ENCODE results near the gene CCDC167.

The CCDC167 gene

GRCh38 chr6:37487591-37488380 lies 11.9 kb downstream of the CCDC167 start:
- peak; percentile 25 for DNase-seq

DNA sequence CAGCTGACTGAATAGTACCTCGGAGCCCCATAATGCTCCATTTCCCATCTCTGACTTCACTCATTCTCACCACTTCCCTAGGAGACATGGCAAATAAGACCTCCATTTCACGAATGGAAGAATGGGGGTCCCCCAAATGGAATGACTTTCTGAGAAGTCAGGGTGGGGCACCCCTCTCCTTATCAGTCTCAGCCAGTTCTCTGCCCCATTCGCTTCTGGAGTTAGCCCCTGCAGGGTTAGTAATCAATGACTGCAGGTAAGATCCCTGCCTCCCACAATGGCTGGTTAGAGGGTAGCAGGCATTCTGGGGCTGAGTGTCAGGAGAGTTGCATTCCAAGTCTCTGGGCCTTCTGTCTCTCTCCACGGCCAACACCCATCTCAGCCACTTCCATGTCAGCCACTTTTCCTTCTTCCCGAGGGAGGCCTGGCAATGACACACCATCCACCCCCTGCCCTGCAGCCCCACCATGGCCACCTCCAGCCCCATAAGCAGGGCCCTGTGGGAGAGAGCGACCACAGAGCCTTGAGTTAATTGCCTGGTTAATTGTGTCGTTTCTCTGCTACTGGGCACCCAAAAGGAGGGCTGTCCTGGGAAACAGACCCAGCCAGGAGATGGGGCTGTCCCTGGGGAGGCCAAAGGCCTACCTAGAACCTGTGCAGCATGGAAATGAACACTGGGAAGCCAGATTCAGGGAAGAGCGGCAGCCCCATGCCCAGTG lies 13.4 kb downstream of the CCDC167 start:
- DNase-seq = no peak

- peak; percentile 60 for DNase-seq
These were observed 14.4 kb downstream of the CCDC167 start for GRCh38 chr6:37485291-37485702.

DNA sequence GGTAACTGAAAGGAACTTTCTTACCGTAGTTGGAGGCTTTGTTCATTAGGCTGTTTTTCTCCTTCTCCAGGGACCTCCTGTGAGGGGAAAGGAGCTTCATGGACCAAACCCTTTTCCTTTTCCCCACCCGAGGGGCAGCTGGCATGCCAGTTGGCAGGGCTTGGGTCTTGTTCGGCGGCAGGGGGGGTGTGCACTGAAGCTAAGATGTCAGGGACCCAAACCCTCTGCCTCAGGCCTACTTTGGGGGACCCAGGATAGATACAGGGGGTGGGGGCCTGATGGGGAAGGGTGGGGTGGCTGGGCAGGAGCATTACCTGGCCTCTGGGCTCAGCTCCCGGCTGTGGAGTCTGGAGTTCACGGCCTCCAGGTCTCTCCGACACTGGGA lies 14.9 kb downstream of the CCDC167 start:
- DNase-seq = no peak

- DNase-seq = peak; percentile 88
These were observed 15.5 kb downstream of the CCDC167 start for GRCh38 chr6:37483917-37484785.

GRCh38 chr6:37483252-37483901 lies 16.3 kb downstream of the CCDC167 start:
- no peak for DNase-seq

GRCh38 chr6:37482606-37483251 lies 17.0 kb downstream of the CCDC167 start:
- no peak for DNase-seq

GRCh38 chr6:37481711-37482605 lies 17.7 kb downstream of the CCDC167 start:
- peak; percentile 82 for DNase-seq

DNA sequence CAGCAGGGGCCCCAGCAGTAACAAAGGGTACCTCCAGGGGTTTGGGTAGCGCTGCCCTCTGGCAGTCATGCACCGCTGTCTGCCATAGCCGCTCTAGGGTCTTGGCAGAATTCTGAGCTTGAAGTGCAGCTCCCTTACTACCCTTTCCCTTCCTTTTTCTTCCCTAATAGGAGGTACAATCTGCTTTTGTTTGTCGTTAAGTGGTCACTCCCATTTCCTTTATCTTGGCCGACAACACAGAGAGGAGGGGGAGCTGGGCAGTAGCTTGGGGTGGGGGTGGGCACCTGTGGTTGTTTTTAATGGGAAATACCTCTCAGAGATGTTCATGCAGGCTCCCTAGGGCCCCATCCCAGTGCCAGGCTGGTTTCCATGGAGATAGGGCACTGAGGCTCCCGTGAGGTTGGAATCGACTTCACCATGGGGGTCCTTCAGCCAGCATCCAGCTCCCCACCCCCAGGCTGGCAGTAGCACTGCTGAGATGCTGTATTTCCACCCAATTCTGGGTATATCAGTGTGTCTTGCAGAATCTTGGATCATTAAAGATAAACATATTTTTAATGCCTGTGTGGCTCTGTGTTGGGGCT lies 18.6 kb downstream of the CCDC167 start:
- peak; percentile 70 for DNase-seq

GRCh38 chr6:37480118-37480736 lies 19.5 kb downstream of the CCDC167 start:
- no peak for DNase-seq

DNA sequence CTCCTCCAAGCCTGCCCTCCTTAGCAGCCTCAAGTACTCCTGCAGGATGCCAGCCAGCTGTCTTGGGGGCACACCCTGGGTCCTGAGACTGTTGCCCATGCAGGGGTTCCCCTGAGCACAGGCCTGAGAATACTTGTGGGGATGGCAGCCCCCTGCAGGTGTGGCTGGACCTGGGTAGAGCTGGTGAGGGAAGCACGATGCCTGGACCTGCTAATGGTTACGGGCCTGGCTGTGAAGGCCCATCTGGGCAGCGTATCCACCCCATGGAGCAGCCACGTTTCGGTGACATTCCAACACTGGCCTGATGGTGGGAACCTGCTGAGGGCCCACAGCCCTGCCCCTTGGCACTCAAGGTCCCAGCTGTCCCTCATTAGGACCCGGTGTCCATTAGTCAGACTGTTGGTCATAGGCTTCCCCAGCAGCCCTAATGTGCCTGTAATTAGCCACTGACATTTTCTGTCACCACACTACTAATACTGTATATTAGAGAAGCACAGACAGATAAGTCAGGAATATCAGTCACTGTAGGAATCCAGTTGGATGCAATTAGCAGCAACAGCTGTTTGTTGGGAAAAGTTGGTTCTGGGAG lies 20.3 kb downstream of the CCDC167 start:
- no peak for DNase-seq

- DNase-seq = no peak
These were observed 20.9 kb downstream of the CCDC167 start for GRCh38 chr6:37478827-37479226.

DNA sequence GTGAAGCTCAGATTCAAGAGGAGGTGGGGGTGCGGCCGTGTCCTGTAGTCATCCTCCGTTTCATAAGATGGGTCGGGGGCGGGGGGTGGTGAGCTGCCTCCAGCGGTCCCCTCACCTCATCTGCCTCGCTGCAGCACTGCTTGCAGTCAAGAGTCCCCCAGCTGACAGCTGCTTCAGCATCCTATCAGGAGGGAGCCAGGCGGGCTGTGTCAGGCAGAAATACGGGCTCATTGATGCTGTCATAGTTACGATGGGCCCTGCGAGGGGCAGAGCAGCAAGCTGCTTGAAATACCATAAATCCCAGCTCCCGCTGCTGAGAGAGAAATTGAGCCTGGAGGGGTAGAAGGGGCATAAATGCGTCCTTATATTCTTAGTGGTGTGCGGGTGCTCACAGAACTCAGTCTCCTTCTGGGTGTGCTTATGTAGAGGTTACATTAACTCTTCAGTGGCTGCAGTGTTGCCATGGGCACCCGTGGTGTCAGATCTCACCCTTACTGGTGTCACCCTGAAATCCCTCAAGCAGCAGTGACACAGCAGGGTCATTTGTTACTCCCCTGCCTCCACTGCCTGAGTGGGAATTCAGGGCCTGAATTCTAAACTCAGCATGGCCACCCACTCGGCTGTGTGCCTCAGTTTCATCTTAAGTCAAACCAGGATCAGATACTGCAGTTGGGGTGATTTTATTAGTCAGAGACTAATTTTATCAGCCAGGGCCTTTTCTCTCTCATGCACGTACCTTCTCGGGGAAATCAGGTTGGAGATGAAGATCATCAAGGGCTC lies 21.8 kb downstream of the CCDC167 start:
- DNase-seq = peak; percentile 22

- DNase-seq = no peak
These were observed 22.5 kb downstream of the CCDC167 start for GRCh38 chr6:37477191-37477590.

GRCh38 chr6:37474316-37474715 lies 25.4 kb downstream of the CCDC167 start:
- DNase-seq = no peak

DNA sequence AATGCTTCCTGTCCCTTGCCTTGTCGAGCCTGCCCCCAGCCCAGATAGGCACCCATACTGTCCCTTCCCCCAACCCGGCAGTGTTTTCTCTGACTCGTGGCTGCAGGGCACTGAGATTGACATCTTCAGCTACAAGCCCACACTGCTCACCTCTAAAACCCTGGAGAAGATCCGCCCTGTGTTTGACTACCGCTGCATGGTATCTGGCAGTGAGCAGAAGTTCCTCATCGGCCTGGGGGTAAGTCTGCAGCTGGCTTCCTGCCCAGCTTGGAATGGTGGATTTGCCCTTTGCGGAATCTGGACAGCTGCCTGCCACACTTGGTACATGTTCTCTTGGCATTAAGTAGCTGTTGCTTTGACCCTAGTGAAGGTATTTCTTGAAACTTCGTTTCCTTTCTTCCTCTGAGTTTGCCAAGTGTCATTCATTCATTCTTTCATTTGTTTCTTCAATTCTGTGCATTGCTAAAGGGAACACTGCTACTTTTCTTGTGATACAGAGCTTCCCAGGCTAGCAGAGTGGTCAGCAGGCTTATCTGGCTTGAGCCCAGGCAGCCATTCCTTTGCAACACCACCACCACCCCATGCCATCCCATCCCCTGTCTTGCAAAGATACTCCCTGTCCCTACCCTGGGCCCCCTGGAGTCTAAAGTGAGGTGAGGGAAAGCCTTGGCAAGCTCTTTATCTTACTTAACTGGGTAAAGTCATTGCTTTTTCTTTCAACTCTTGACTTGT lies 26.2 kb downstream of the CCDC167 start:
- DNase-seq = no peak

DNA sequence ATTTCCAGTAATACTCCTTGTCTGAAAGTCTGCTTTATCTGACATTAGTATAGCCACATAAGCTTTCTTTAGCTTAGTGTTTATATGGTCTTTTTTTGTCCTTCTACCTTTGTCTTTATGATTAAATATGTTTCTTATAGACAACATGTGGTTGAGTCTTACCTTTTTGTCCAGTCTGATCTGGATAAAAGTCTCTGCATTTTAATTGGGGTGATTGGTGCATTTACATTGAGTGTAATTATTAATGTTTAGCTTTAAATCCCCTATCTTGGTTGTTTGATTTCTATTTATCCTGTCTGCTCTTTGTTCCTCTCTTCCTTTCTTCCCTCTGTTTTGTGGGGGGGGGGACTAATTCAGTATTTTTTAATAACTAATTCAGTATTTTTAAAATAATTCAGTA lies 32.0 kb downstream of the CCDC167 start:
- no peak for DNase-seq

GRCh38 chr6:37463110-37463509 lies 36.6 kb downstream of the CCDC167 start:
- no peak for DNase-seq
